GM12865 (cell line): Measurements from ENCODE around the gene TEX38.
"Not testable (repeated sequence)": the region's sequence is repeated elsewhere in the genome, so short reads cannot be mapped to it uniquely, and the experiment has no call there.

Experiments used
- DNase-seq: peaks from one replicate; pipeline ENCODE4 v3.0.0; 2010; ENCODE audit warnings: low read depth
- H3K4me3 ChIP-seq: 2 replicates; pipeline ENCODE4 v1.5.1; 2011; ENCODE audit warnings: mild to moderate bottlenecking, low read depth, low read length, control low read depth
- TF ChIP-seq, protein P1 (sequence below): IDR thresholded peaks from 2 replicates; pipeline ENCODE4 v1.5.1; 2011; ENCODE audit warnings: low read length, control low read depth, low read depth, inconsistent platforms; ENCODE audit not compliant: insufficient read depth; ENCODE audit errors: missing control alignments

The TEX38 gene

GRCh38 chr1:46654012-46654411 lies 17.6 kb upstream of the TEX38 start:
- no peak for DNase-seq
- no peak overlapping the region for H3K4me3 ChIP-seq
- TF ChIP-seq, protein P1, sequence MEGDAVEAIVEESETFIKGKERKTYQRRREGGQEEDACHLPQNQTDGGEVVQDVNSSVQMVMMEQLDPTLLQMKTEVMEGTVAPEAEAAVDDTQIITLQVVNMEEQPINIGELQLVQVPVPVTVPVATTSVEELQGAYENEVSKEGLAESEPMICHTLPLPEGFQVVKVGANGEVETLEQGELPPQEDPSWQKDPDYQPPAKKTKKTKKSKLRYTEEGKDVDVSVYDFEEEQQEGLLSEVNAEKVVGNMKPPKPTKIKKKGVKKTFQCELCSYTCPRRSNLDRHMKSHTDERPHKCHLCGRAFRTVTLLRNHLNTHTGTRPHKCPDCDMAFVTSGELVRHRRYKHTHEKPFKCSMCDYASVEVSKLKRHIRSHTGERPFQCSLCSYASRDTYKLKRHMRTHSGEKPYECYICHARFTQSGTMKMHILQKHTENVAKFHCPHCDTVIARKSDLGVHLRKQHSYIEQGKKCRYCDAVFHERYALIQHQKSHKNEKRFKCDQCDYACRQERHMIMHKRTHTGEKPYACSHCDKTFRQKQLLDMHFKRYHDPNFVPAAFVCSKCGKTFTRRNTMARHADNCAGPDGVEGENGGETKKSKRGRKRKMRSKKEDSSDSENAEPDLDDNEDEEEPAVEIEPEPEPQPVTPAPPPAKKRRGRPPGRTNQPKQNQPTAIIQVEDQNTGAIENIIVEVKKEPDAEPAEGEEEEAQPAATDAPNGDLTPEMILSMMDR = no peak

DNA sequence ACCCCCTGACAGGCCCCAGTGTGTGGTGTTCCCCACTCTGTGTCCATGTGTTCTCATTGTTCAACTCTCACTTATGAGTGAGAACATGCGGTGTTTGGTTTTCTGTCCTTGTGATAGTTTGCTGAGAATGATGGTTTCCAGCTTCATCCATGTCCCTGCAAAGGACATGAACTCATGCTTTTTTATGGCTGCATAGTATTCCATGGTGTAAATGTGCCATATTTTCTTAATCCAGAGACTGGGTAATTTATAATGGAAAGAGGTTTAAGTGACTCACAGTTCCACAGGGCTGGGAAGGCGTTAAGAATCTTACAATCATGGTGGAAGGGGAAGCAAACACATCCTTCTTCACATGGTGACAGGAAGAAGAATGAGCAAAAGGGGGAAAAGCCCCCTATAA lies 17.0 kb upstream of the TEX38 start:
- not testable (repeated sequence) for DNase-seq, H3K4me3 ChIP-seq

- no peak for DNase-seq
- no peak overlapping the region for H3K4me3 ChIP-seq
- TF ChIP-seq, protein P1 = no peak
These were observed 15.8 kb upstream of the TEX38 start for GRCh38 chr1:46655848-46656247.

DNA sequence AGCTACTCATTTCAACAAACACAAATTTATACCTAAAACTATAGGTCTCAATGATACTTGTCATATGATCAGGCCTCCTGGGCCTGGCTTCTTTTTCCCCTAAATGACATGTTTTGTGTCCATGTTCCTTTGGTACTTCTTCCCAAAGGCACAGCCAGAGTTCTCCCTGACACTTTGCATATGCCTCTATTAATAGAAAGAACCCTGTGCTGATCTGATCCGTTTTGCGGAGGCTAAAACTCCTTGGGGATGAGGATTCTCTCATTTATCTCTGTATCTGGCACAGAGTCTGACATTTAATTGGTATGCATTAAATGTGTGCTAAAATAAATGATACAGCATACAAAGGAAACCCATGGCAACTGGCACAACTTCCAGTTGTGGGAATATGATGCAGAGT lies 15.0 kb upstream of the TEX38 start:
- TF ChIP-seq, protein P1 = no peak

DNA sequence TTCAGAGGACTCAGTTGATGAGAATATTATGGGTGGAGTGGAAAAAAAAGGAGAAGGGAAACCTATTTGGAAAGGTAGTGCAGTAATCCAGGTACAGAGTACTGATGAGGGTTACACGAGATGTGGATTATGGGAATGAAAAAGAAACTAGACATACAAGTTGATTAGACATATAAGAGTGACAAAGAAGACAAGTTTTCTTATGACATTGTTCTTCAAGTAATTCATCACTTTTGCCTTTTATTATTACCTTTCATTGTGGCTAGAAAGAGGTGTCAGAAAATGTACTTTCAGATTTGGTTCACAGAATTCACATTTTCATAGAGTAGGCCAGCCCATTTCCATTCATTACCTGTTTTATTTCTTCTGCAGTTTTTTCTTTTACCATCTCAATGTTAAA lies 13.9 kb upstream of the TEX38 start:
- DNase-seq = no peak
- TF ChIP-seq, protein P1 = no peak
- no peak overlapping the region for H3K4me3 ChIP-seq

More for the DNA sequence above, 15.0 kb upstream of the TEX38 start:
- no peak overlapping the region for H3K4me3 ChIP-seq
- no peak for DNase-seq

- H3K4me3 ChIP-seq = no peak overlapping the region
- DNase-seq = peak; percentile 26
- TF ChIP-seq, protein P1 = no peak
These were observed 12.3 kb upstream of the TEX38 start for GRCh38 chr1:46659307-46659870.

DNA sequence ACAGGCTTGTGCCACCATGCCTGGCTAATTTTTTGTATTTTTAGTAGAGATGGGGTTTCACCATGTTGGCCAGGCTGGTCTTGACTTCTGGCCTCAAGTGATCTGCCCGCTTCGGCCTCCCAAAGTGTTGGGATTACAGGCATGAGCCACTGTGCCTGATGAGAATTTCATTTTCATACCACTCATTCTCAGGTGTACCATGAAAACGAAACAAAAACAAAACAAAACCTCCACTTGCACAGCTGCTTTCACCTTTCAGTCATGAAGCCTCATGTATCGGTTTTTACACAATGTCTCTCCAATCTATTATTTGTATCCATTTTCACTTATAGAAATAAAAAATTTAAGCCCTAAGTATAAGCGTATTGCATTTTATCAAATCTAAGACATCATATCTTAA lies 11.5 kb upstream of the TEX38 start:
- DNase-seq = peak; percentile 56
- H3K4me3 ChIP-seq = not testable (repeated sequence)

GRCh38 chr1:46662919-46663318 lies 8.7 kb upstream of the TEX38 start:
- not testable (repeated sequence) for DNase-seq, H3K4me3 ChIP-seq

GRCh38 chr1:46665983-46666382 lies 5.7 kb upstream of the TEX38 start:
- TF ChIP-seq, protein P1 = no peak
- no peak overlapping the region for H3K4me3 ChIP-seq
- DNase-seq = no peak
